Measurements from ENCODE around the gene DUSP8. TPM values are rescaled to one million over a fixed set of nuclear protein-coding genes. Genes with fewer than 3 reads are reported as not detected.

The DUSP8 gene
- total RNA-seq, 1 donor from 2014 or later = 0.86 TPM

DNA sequence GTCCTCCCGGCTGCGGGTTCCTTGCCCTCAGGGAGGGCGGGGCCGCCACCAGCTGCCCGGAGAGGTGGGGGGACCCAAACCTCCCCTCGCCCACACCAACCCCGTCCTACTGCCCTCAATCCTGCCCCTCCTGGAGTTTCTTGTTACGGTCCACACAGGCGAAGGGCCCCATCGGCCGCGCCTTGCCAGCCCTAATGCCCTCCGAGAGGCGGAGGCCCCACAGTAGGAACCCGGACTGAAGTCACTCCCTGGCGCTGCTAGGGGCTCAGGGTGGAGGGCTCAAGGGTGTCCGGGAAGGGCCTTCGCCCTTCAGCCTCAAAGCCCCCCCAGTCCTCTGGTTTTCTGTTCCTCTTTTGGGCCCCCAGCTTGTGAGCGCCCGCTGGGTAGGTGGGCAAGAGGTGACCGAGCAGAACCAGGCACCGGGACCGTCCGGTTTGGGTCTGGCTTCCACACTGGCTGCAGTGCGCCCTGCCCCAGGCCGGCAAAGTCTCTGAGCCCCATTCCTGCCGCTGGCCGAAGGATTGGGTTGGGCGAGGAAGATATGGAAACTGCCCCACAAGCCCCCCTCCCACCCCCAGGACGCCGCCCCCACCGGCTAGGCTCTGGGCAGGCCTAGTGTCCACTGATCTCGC, 24.5 kb downstream of the DUSP8 start:
- Mint-ChIP-seq H3K4me3 (peak overlapping the region; percentile 60), H3K4me1 (no peaks in the 10 kb centered on the region), H3K27me3 (peaks cover 41% of the 10 kb centered on the region), H3K36me3 (ENCODE audit: low read depth) (no peaks in the 10 kb centered on the region), H3K9me3 (no peaks in the 10 kb centered on the region), H3K27ac (no peak overlapping the region)
- no peak for DNase-seq
- intact Hi-C loops (cut with micrococcal nuclease) = loop anchor here (2.0 kb wide), 1 partner anchor 27 kb away; no protein-coding TSS in a partner anchor

DNA sequence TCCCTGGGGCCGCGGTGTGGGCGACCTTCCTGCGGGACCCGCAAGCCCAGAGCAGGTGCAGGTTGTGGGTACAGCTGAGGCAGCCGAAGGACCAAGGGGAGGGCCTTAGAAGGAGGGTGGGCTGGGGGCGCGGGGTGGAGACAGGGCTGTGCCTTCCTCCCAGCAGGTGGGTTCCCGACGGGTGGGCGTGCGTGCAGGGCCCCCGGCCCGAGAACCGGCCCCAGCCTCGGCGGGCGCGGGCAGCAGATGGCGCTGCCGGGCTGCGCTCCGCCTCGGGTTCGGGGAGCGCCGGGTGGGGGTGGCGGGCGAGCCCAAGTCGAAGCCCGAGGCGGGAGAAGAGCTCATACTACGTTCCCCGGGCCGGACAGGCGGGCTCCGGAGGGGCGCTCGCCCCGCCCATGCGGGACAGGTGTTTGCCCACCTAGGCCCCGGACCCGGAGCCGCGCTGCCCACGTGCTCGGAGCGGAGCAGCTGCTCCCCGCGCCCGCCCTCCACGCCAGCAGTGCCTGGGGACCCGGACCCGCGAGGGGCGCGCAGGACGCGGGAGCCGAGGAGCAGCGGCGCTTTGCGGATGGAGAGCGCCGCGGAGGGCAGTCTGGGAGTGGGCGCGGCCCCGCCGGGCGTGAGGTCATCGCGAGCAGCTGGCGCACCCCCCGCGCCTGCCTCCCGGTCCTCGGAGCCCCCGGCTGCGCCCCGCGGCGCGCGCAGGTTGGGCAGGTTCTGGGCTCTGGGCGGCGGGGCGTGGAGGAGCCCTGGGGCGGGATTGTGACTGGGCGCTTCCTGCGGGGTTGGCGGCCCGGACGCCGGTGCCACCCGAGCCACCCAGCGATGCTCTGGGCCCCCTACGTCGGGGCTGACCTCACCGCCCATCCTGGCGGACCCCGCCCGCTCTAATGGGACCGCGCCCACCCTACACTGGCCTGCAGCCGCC, 25.3 kb downstream of the DUSP8 start:
- Mint-ChIP-seq H3K4me1 (no peaks in the 10 kb centered on the region), H3K27me3 (peaks cover 41% of the 10 kb centered on the region), H3K36me3 (ENCODE audit: low read depth) (no peaks in the 10 kb centered on the region), H3K4me3 (no peak overlapping the region), H3K27ac (no peak overlapping the region), H3K9me3 (no peaks in the 10 kb centered on the region)
- intact Hi-C loops (cut with micrococcal nuclease) = loop anchor here (2.0 kb wide), 1 partner anchor 28 kb away; no protein-coding TSS in a partner anchor
- peak; percentile 79 for DNase-seq

DNA sequence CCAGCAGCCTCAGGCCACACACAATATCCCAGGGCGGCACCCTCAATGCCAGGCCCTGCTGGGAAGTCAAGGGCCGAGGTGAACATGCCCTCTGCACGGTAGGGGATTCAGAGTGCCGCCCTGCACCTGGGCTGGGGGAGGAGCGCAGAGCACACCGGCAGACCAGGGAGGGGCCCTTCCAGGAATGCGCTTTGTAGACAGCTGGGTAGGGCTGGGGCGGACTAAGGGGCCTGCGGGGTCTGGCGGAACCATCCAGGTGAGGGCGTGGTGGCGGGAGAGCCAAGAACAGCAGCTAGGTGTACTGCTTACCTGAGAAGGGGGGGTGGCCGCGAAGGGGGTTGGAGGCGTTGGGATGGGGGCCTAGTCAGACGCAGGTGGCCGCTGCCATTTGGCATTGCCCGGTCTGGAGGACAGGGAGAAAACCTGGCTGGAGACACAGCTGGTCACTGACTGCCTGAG, 26.0 kb downstream of the DUSP8 start:
- intact Hi-C loops (cut with micrococcal nuclease) = loop anchor here (2.0 kb wide), 1 partner anchor 29 kb away; no protein-coding TSS in a partner anchor
- Mint-ChIP-seq H3K36me3 (ENCODE audit: low read depth) (no peaks in the 10 kb centered on the region), H3K27me3 (peaks cover 41% of the 10 kb centered on the region), H3K27ac (no peak overlapping the region), H3K9me3 (no peaks in the 10 kb centered on the region), H3K4me3 (no peak overlapping the region), H3K4me1 (no peaks in the 10 kb centered on the region)
- DNase-seq = no peak

DNA sequence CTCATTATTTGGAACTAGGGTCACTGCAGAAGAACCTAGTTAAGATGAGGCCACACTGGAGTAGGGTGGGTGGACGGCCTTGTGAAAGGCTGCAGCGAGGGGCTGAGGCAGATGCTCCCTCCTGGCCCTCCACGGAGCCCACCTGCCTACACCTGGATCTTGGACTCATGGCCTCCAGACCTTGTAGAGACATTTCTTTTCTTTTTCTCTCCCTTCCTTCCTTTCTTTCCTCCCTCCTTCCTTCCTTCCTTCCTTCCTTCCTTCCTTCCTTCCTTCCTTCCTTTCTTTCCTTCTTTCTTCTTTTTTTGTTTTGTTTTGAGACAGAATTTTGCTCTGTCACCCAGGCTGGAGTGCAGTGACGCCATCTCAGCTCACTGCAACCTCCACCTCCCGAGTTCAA, 26.6 kb downstream of the DUSP8 start:
- Mint-ChIP-seq H3K4me3 (no peak overlapping the region), H3K27ac (no peak overlapping the region), H3K4me1 (no peaks in the 10 kb centered on the region), H3K27me3 (peaks cover 41% of the 10 kb centered on the region), H3K36me3 (ENCODE audit: low read depth) (no peaks in the 10 kb centered on the region), H3K9me3 (no peaks in the 10 kb centered on the region)
- intact Hi-C loops (cut with micrococcal nuclease) = no loop called here
- DNase-seq = no peak

DNA sequence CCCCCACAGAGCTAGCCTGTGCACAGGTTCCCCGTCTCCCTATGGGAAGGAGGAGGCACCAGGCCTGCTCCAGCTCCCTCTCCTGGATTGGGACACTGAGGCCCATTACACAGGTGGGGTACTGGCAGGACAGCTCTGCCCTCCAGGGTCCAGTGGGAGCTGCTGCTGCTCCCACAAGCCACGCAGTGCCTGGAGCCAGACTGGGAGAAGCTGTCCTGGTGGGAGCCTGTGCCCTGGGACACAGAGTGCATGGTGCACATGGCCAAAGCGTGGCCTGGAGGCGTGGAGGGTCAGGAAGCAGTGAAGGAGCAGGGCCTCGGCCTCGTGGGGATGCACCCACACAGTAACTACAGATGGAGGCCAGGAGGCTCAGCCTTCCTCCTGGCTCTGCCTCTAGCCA, 27.5 kb downstream of the DUSP8 start:
- intact Hi-C loops (cut with micrococcal nuclease) = no loop called here
- H3K4me3 Mint-ChIP-seq = no peak overlapping the region
- no peak overlapping the region for H3K27ac Mint-ChIP-seq
- no peaks in the 10 kb centered on the region for H3K36me3 Mint-ChIP-seq (ENCODE audit: low read depth)
- H3K9me3 Mint-ChIP-seq = no peaks in the 10 kb centered on the region
- H3K27me3 Mint-ChIP-seq = peaks cover 33% of the 10 kb centered on the region
- no peaks in the 10 kb centered on the region for H3K4me1 Mint-ChIP-seq
- no peak for DNase-seq

DNA sequence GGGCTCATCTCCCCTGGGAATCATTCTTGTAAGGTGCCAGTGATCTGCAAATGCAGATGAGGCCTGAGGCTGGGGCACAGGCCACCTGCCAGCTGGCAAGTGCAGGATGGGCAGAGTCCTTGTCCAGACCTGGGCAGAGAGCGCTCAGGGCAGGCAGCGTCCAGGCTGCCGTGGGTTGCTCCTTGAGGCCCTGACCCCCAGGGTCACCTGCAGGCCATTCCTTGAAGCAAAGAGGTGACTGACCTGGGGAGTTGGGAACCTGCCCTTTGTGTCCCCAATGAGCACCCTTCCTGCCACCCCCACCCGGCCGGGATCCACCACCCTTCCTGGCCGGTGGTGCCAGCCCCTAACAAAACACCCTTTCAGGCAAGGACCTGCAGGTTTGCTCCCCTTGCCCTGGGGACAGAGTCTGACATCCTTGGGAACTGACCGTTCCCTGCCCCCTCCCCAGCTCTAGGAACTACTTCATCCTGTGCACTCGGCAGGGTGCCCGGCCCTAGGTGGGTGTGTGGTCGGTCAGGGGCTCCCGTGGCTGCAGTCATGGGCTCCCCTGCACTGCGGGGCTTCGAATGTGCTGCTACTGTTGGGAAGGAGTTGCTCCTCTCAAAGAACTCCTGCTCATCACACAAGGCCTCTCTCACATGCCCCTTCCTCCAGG, 28.3 kb downstream of the DUSP8 start:
- H3K36me3 Mint-ChIP-seq (ENCODE audit: low read depth) = no peaks in the 10 kb centered on the region
- H3K4me3 Mint-ChIP-seq = no peak overlapping the region
- no peaks in the 10 kb centered on the region for H3K9me3 Mint-ChIP-seq
- H3K27ac Mint-ChIP-seq = no peak overlapping the region
- H3K27me3 Mint-ChIP-seq = peaks cover 26% of the 10 kb centered on the region
- no peak for DNase-seq
- intact Hi-C loops (cut with micrococcal nuclease) = no loop called here
- H3K4me1 Mint-ChIP-seq = no peaks in the 10 kb centered on the region

DNA sequence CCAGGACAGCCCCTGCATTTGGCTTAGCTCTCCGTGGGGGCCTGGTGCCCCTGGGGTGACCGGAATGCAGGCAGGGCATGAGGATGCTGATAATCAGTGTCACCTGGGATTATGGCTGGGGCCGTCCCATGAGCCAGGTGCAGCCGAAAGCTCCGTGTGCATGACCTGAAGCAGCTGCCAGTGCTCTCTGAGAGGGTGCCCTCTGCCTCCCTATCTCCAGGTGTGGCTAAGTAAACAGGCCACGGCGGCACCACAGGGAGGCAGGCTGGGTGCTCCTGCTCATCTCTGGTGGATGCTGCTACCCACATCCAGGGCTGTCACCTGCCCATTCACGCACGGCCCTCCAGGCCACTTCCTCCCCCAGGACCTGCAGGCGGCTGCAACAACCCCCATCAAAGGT, 29.8 kb downstream of the DUSP8 start:
- intact Hi-C loops (cut with micrococcal nuclease) = no loop called here
- no peak for DNase-seq
- H3K36me3 Mint-ChIP-seq (ENCODE audit: low read depth) = no peaks in the 10 kb centered on the region
- H3K27me3 Mint-ChIP-seq = peaks cover 23% of the 10 kb centered on the region
- H3K4me3 Mint-ChIP-seq = no peak overlapping the region
- H3K27ac Mint-ChIP-seq = no peak overlapping the region
- H3K9me3 Mint-ChIP-seq = no peaks in the 10 kb centered on the region
- no peaks in the 10 kb centered on the region for H3K4me1 Mint-ChIP-seq

DNA sequence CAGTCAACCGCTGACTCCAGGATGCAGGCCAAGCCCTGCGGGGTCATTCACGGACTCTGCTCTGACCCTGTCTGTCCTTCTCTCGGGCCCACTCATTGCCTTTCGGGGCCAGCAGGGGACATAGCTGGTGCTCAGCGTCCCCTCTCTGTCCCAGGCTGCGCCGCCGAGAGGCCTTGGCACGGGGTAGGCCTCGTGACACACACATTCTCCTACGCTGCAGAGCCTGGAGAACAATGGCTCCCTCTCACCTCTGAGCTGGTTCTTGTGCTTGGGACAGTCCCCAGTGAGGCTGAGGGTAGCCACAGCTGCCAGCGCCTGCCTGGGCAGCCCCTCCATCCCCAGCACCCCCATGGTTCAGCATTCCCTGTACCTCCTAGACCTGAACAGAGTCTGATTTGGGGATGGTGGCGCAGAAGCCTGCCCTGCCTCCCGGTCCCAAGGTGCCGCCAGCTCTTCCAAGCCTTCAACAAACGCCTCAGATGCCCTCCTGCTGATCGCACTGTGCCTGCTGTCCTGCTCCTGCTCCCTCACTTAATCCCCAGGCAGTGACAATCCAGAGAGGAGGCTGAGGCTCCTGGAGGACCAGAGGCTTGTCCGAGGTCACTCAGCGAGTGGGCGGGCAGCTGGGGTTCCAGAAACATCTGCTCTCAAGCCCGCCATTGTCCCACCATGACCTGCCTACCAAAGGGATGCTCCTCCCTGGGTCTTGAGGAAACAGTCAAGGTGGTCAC, 30.4 kb downstream of the DUSP8 start:
- no peak overlapping the region for H3K4me3 Mint-ChIP-seq
- H3K27me3 Mint-ChIP-seq = peaks cover 23% of the 10 kb centered on the region
- H3K4me1 Mint-ChIP-seq = no peaks in the 10 kb centered on the region
- intact Hi-C loops (cut with micrococcal nuclease) = no loop called here
- no peaks in the 10 kb centered on the region for H3K9me3 Mint-ChIP-seq
- no peaks in the 10 kb centered on the region for H3K36me3 Mint-ChIP-seq (ENCODE audit: low read depth)
- no peak overlapping the region for H3K27ac Mint-ChIP-seq
- DNase-seq = no peak

DNA sequence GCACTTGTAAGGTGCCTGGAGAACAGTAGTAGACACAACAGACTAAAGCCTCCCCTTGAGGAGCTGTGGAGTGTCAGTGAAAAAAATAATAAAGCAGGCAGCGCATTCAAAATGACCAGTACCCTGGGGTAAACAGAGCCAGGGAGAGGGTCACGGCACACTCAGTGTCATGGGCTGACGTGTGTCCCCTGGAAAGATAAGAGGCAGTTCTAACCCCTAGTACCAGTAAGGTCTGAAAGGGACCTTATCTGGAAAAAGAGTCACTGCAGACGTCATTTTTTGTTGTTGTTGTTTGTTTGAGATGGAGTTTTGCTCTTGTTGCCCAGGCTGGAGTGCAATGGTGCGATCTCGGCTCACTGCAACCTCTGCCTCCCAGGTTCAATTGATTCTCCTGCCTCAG, 32.0 kb downstream of the DUSP8 start:
- H3K4me3 Mint-ChIP-seq = no peak overlapping the region
- DNase-seq = no peak
- intact Hi-C loops (cut with micrococcal nuclease) = no loop called here

DNA sequence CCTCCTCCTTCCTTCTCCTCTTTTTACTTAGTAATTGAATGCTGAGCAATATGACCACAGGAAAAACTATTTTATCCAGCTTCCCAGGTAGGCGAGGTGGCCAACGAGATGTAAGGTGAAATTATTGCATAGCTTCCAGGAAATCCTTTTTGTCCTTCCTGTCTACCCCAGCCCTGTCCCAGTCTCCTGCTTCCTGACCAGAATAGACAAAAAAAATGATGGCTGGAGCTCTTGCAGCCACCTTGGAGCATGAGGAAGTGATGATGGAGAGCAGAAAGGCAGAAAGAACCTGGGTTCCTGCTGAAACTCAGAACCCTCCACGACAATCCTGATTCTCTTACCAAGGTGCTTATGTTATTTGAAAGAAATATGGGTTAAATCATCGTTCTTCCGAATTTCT, 33.9 kb downstream of the DUSP8 start:
- intact Hi-C loops (cut with micrococcal nuclease) = no loop called here
- H3K27ac Mint-ChIP-seq = no peak overlapping the region
- peaks cover 3% of the 10 kb centered on the region for H3K27me3 Mint-ChIP-seq
- DNase-seq = no peak
- H3K4me3 Mint-ChIP-seq = no peak overlapping the region
- peaks cover 6% of the 10 kb centered on the region for H3K4me1 Mint-ChIP-seq
- H3K36me3 Mint-ChIP-seq (ENCODE audit: low read depth) = peaks cover 2% of the 10 kb centered on the region
- no peaks in the 10 kb centered on the region for H3K9me3 Mint-ChIP-seq

More for the DNA sequence above, 32.0 kb downstream of the DUSP8 start:
- H3K9me3 Mint-ChIP-seq = no peaks in the 10 kb centered on the region
- H3K27me3 Mint-ChIP-seq = peaks cover 9% of the 10 kb centered on the region
- H3K36me3 Mint-ChIP-seq (ENCODE audit: low read depth) = peaks cover under 1% of the 10 kb centered on the region
- H3K4me1 Mint-ChIP-seq = peaks cover 4% of the 10 kb centered on the region
- no peak overlapping the region for H3K27ac Mint-ChIP-seq

DNA sequence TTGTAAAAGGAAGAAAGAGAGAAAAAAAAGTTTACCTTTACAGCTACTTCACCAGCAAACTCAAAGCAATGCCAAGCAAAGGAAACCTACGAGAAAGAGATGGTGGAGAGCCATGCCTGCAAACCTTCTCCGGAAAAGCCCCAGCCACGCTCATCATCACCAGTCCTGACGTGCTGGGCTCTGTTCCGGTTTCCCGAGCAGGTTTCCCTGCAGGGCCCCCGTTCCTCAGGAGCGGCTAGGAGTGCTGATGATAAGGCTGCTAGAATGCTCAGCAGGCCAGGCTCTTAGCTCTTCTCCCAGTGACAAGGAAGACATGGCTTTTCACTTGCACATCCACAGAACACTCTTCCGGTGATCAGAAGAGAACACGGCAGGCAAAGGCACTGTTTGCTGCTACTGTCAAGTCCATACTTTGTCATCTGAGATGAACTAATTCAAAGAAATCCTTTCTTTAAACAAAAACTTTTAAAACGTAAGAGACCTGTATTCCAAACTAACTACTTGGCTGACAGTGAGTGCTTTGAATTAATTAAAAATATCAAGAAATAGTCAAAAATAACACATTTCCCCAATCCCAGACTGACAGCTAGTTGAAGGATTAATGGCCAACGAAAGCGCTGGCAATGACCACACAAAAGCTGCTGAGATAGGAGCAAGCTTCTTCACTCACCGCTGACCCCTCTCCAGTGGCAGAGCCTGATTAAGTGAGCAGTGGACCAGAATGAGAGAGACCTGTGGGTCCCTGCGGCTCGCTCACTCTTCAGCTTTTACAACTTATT, 35.8 kb downstream of the DUSP8 start:
- no peak for DNase-seq
- Mint-ChIP-seq H3K9me3 (no peaks in the 10 kb centered on the region), H3K27me3 (peaks cover 3% of the 10 kb centered on the region), H3K4me3 (no peak overlapping the region), H3K36me3 (ENCODE audit: low read depth) (peaks cover 4% of the 10 kb centered on the region), H3K4me1 (peaks cover 16% of the 10 kb centered on the region), H3K27ac (no peak overlapping the region)
- intact Hi-C loops (cut with micrococcal nuclease) = no loop called here

DNA sequence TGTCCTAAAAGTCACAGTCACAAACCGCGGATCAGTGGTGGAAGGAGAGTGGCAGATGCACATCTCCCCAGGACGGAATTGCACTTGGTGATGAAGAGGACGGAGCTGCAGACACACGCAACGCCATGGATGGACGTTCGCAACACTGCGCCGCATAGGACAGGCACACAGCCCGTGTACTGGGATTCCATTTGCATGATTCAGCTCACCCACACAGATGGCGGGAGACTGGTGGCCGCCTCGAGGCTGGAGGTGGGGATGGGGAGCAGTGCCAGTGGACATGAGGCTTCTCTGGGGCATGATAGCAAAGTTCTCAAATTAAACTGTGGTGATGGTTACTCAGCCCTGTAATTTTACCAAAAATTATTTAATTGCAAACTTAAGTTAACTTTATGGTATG, 37.4 kb downstream of the DUSP8 start:
- peaks cover 3% of the 10 kb centered on the region for H3K27me3 Mint-ChIP-seq
- no peaks in the 10 kb centered on the region for H3K9me3 Mint-ChIP-seq
- H3K27ac Mint-ChIP-seq = no peak overlapping the region
- H3K36me3 Mint-ChIP-seq (ENCODE audit: low read depth) = peaks cover 4% of the 10 kb centered on the region
- H3K4me1 Mint-ChIP-seq = peaks cover 16% of the 10 kb centered on the region
- intact Hi-C loops (cut with micrococcal nuclease) = no loop called here
- DNase-seq = no peak
- H3K4me3 Mint-ChIP-seq = no peak overlapping the region

DNA sequence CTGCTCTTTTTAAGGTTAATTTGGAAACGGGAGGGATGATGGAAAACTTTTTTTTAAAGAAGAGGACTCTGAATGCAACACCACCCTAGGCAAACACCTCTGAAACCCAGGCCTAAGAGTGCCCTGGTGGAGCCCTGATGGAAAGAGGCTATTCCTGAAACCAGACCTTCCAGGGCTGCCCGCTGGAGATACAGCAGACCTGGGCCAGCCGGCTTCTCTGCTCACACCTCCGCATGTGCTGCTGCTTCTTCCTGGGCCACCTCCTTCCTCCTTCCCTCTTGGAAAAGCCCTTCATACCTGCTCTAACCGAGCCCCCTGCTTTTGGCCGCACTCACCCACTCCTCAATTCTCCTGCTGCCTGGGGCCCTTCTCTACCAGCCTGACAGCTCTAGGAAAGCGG, 37.9 kb downstream of the DUSP8 start:
- peaks cover 3% of the 10 kb centered on the region for H3K27me3 Mint-ChIP-seq
- peaks cover 16% of the 10 kb centered on the region for H3K4me1 Mint-ChIP-seq
- peaks cover 4% of the 10 kb centered on the region for H3K36me3 Mint-ChIP-seq (ENCODE audit: low read depth)
- no peaks in the 10 kb centered on the region for H3K9me3 Mint-ChIP-seq
- intact Hi-C loops (cut with micrococcal nuclease) = no loop called here
- no peak overlapping the region for H3K27ac Mint-ChIP-seq
- no peak for DNase-seq
- H3K4me3 Mint-ChIP-seq = no peak overlapping the region

Data from activated CD4-positive, alpha-beta T cell treated with anti-CD3 and anti-CD28 coated beads, Interleukin-2, amount 10 ng/mL, durations not matched to agents 24 days and 14 days (primary cell).